Activated CD4-positive, alpha-beta memory T cell treated with anti-CD3 and anti-CD28 coated beads for 36 hours (primary cell): Measurements from ENCODE around the gene POLR3B. TPM values are rescaled to one million over a fixed set of nuclear protein-coding genes. Genes with fewer than 3 reads are reported as not detected.

Source experiments
- CTCF ChIA-PET: fragments of 350-600 bp; sonication (Branson Sonifier 250); formaldehyde crosslinking; loops from one replicate; lab custom pipeline; 2021; ENCODE audit warnings: antibody characterized with exemption, inconsistent platforms; lab: Charles Lee
- POLR2A ChIA-PET: fragments of 350-600 bp; sonication (Branson Sonifier 250); formaldehyde crosslinking; loops from one replicate; lab custom pipeline; 2021; ENCODE audit warnings: antibody characterized with exemption; lab: Charles Lee
- DNase-seq: peaks from one replicate; pipeline ENCODE4 v3.0.0-alpha.2; 2020
- H3K27ac Mint-ChIP-seq: one replicate; pipeline ENCODE4 v1.8.0; 2021; ENCODE audit warnings: mixed read lengths
- H3K27me3 Mint-ChIP-seq: one replicate; pipeline ENCODE4 v1.8.0; 2021; ENCODE audit warnings: mixed read lengths
- H3K36me3 Mint-ChIP-seq: one replicate; pipeline ENCODE4 v1.8.0; 2021; ENCODE audit warnings: mixed read lengths
- H3K4me1 Mint-ChIP-seq: one replicate; pipeline ENCODE4 v1.8.0; 2021; ENCODE audit warnings: low read depth, mixed read lengths
- H3K4me3 Mint-ChIP-seq: one replicate; pipeline ENCODE4 v1.8.0; 2021; ENCODE audit warnings: mild to moderate bottlenecking, mixed read lengths
- H3K9me3 Mint-ChIP-seq: one replicate; pipeline ENCODE4 v1.8.0; 2021; ENCODE audit warnings: mixed read lengths
- intact Hi-C: fragments of 100-400 bp; cut with micrococcal nuclease; formaldehyde crosslinking; loops from one replicate; pipeline ENCODE4 v1.15.1; 2023
- total RNA-seq, 2 experiments: library from RNA; stranded (reverse); gene quantifications; one replicate each; pipeline ENCODE4 v1.2.3, GENCODE V29; 2021

Gene POLR3B
- total RNA-seq, 2 experiments from 2014 or later: 6.2 to 7.3 TPM

- Mint-ChIP-seq H3K27ac (no peak overlapping the region), H3K36me3 (peaks cover 2% of the 10 kb centered on the region), H3K27me3 (no peaks in the 10 kb centered on the region), H3K9me3 (no peaks in the 10 kb centered on the region), H3K4me3 (no peak overlapping the region), H3K4me1 (no peaks in the 10 kb centered on the region)
- POLR2A ChIA-PET: no interaction called here
- CTCF ChIA-PET: no interaction called here
- intact Hi-C loops: no loop called here
- DNase-seq: no peak
These were observed 131.3 kb downstream of the POLR3B start for GRCh38 chr12:106488884-106489283.

GRCh38 chr12:106490264-106490663 is 132.7 kb downstream of the POLR3B start:
- Mint-ChIP-seq H3K27me3 (no peaks in the 10 kb centered on the region), H3K27ac (no peak overlapping the region), H3K4me3 (no peak overlapping the region), H3K4me1 (no peaks in the 10 kb centered on the region), H3K9me3 (no peaks in the 10 kb centered on the region), H3K36me3 (no peaks in the 10 kb centered on the region)
- CTCF ChIA-PET: no interaction called here
- no peak for DNase-seq
- intact Hi-C loops: no loop called here
- POLR2A ChIA-PET: no interaction called here

- Mint-ChIP-seq H3K27me3 (no peaks in the 10 kb centered on the region), H3K27ac (no peak overlapping the region), H3K9me3 (no peaks in the 10 kb centered on the region), H3K4me1 (no peaks in the 10 kb centered on the region), H3K36me3 (peaks cover 5% of the 10 kb centered on the region), H3K4me3 (no peak overlapping the region)
- DNase-seq: no peak
- ChIA-PET CTCF (no interaction called here), POLR2A (no interaction called here)
- intact Hi-C loops: no loop called here
These were observed 135.3 kb downstream of the POLR3B start for GRCh38 chr12:106492857-106493256.

GRCh38 chr12:106493531-106493930 is 136.0 kb downstream of the POLR3B start:
- intact Hi-C loops: no loop called here
- peaks cover 8% of the 10 kb centered on the region for H3K36me3 Mint-ChIP-seq
- POLR2A ChIA-PET: no interaction called here
- no peaks in the 10 kb centered on the region for H3K9me3 Mint-ChIP-seq
- no peak overlapping the region for H3K4me3 Mint-ChIP-seq
- DNase-seq: no peak
- no peak overlapping the region for H3K27ac Mint-ChIP-seq
- no peaks in the 10 kb centered on the region for H3K4me1 Mint-ChIP-seq
- CTCF ChIA-PET: interaction anchor here (1.0 kb wide), 1 partner anchor 109 kb away, joined by 3 read pairs; no protein-coding TSS in a partner anchor
- no peaks in the 10 kb centered on the region for H3K27me3 Mint-ChIP-seq

- H3K9me3 Mint-ChIP-seq: no peaks in the 10 kb centered on the region
- no peaks in the 10 kb centered on the region for H3K27me3 Mint-ChIP-seq
- POLR2A ChIA-PET: no interaction called here
- no peak overlapping the region for H3K27ac Mint-ChIP-seq
- peaks cover 20% of the 10 kb centered on the region for H3K36me3 Mint-ChIP-seq
- CTCF ChIA-PET: no interaction called here
- DNase-seq: no peak
- no peaks in the 10 kb centered on the region for H3K4me1 Mint-ChIP-seq
- intact Hi-C loops: no loop called here
- H3K4me3 Mint-ChIP-seq: no peak overlapping the region
These were observed 137.9 kb downstream of the POLR3B start for GRCh38 chr12:106495354-106495965.

- H3K27ac Mint-ChIP-seq: no peak overlapping the region
- H3K36me3 Mint-ChIP-seq: peaks cover 26% of the 10 kb centered on the region
- no peaks in the 10 kb centered on the region for H3K9me3 Mint-ChIP-seq
- ChIA-PET CTCF (no interaction called here), POLR2A (no interaction called here)
- H3K4me3 Mint-ChIP-seq: no peak overlapping the region
- H3K27me3 Mint-ChIP-seq: no peaks in the 10 kb centered on the region
- H3K4me1 Mint-ChIP-seq: no peaks in the 10 kb centered on the region
- DNase-seq: no peak
- intact Hi-C loops: no loop called here
These were observed 140.5 kb downstream of the POLR3B start for GRCh38 chr12:106498056-106498455.

GRCh38 chr12:106499628-106500027 is 142.1 kb downstream of the POLR3B start:
- no peak for DNase-seq
- H3K9me3 Mint-ChIP-seq: no peaks in the 10 kb centered on the region
- intact Hi-C loops: no loop called here
- H3K36me3 Mint-ChIP-seq: peaks cover 29% of the 10 kb centered on the region
- no peak overlapping the region for H3K27ac Mint-ChIP-seq
- H3K4me1 Mint-ChIP-seq: no peaks in the 10 kb centered on the region
- no peaks in the 10 kb centered on the region for H3K27me3 Mint-ChIP-seq
- POLR2A ChIA-PET: no interaction called here
- no peak overlapping the region for H3K4me3 Mint-ChIP-seq
- CTCF ChIA-PET: no interaction called here

GRCh38 chr12:106506691-106507090 is 149.1 kb downstream of the POLR3B start:
- no peak overlapping the region for H3K4me3 Mint-ChIP-seq
- H3K36me3 Mint-ChIP-seq: peaks cover 27% of the 10 kb centered on the region
- POLR2A ChIA-PET: no interaction called here
- H3K9me3 Mint-ChIP-seq: no peaks in the 10 kb centered on the region
- H3K27me3 Mint-ChIP-seq: no peaks in the 10 kb centered on the region
- CTCF ChIA-PET: interaction anchor here (0.6 kb wide), 1 partner anchor 1062 kb away, joined by 3 read pairs; no protein-coding TSS in a partner anchor
- DNase-seq: no peak
- intact Hi-C loops: no loop called here
- H3K4me1 Mint-ChIP-seq: no peaks in the 10 kb centered on the region
- H3K27ac Mint-ChIP-seq: no peak overlapping the region

- no peaks in the 10 kb centered on the region for H3K4me1 Mint-ChIP-seq
- peaks cover 25% of the 10 kb centered on the region for H3K36me3 Mint-ChIP-seq
- ChIA-PET CTCF (no interaction called here), POLR2A (no interaction called here)
- no peak for DNase-seq
- intact Hi-C loops: no loop called here
- H3K27ac Mint-ChIP-seq: no peak overlapping the region
- H3K27me3 Mint-ChIP-seq: no peaks in the 10 kb centered on the region
- peaks cover 5% of the 10 kb centered on the region for H3K9me3 Mint-ChIP-seq
- H3K4me3 Mint-ChIP-seq: no peak overlapping the region
These were observed 151.4 kb downstream of the POLR3B start for GRCh38 chr12:106508966-106509365.

GRCh38 chr12:106511365-106511764 is 153.8 kb downstream of the POLR3B start:
- peaks cover 17% of the 10 kb centered on the region for H3K36me3 Mint-ChIP-seq
- no peaks in the 10 kb centered on the region for H3K27me3 Mint-ChIP-seq
- DNase-seq: no peak
- POLR2A ChIA-PET: interaction anchor here (0.7 kb wide), 1 partner anchor 237 kb away, joined by 3 read pairs; no protein-coding TSS in a partner anchor
- intact Hi-C loops: no loop called here
- H3K9me3 Mint-ChIP-seq: peaks cover 5% of the 10 kb centered on the region
- H3K4me3 Mint-ChIP-seq: no peak overlapping the region
- H3K4me1 Mint-ChIP-seq: no peaks in the 10 kb centered on the region
- H3K27ac Mint-ChIP-seq: no peak overlapping the region
- CTCF ChIA-PET: no interaction called here

- intact Hi-C loops: no loop called here
- Mint-ChIP-seq H3K36me3 (peaks cover 1% of the 10 kb centered on the region), H3K4me3 (no peak overlapping the region), H3K9me3 (peaks cover 5% of the 10 kb centered on the region), H3K4me1 (no peaks in the 10 kb centered on the region), H3K27me3 (peaks cover 5% of the 10 kb centered on the region), H3K27ac (no peak overlapping the region)
- CTCF ChIA-PET: no interaction called here
- DNase-seq: no peak
- POLR2A ChIA-PET: no interaction called here
These were observed 159.8 kb downstream of the POLR3B start for GRCh38 chr12:106517314-106517713.

GRCh38 chr12:106519607-106520021 is 162.1 kb downstream of the POLR3B start:
- Mint-ChIP-seq H3K27me3 (peaks cover 5% of the 10 kb centered on the region), H3K27ac (no peak overlapping the region), H3K4me1 (no peaks in the 10 kb centered on the region), H3K4me3 (no peak overlapping the region), H3K9me3 (no peaks in the 10 kb centered on the region), H3K36me3 (no peaks in the 10 kb centered on the region)
- intact Hi-C loops: no loop called here
- DNase-seq: no peak
- POLR2A ChIA-PET: no interaction called here
- CTCF ChIA-PET: no interaction called here

- Mint-ChIP-seq H3K4me1 (no peaks in the 10 kb centered on the region), H3K4me3 (no peak overlapping the region), H3K27ac (no peak overlapping the region), H3K27me3 (peaks cover 5% of the 10 kb centered on the region), H3K9me3 (no peaks in the 10 kb centered on the region), H3K36me3 (no peaks in the 10 kb centered on the region)
- DNase-seq: no peak
- intact Hi-C loops: no loop called here
- CTCF ChIA-PET: no interaction called here
- POLR2A ChIA-PET: no interaction called here
These were observed 164.4 kb downstream of the POLR3B start for GRCh38 chr12:106521901-106522300.
